MCF 10A (cell line): ENCODE results near the gene ATP1B1. TPM values are rescaled to one million over a fixed set of nuclear protein-coding genes. Genes with fewer than 3 reads are reported as not detected.

ENCODE experiments used
- BruUV-seq: library from RNA; stranded (reverse); fragments of 400-500 nt; replicated peaks from 2 replicates; lab custom pipeline; 2021; lab: Mats Ljungman, UMichigan
- CTCF ChIA-PET: fragments of 300-600 bp; sonication (Branson Sonifier 250); formaldehyde crosslinking; extraction: SDS; loops from one replicate; lab custom pipeline; 2021; ENCODE audit warnings: antibody characterized with exemption, inconsistent platforms; lab: Yijun Ruan, JAX
- POLR2A ChIA-PET: fragments of 300-600, 350-650 bp; sonication (Branson Sonifier 250); formaldehyde crosslinking; extraction: SDS; loops from one replicate; lab custom pipeline; 2020; ENCODE audit warnings: antibody characterized with exemption, inconsistent platforms; lab: Yijun Ruan, JAX
- DNase-seq: peaks from one replicate; pipeline ENCODE4 v3.0.0-alpha.2; 2018; ENCODE audit not compliant: unreplicated experiment
- H3K27ac Mint-ChIP-seq: one replicate; pipeline ENCODE4 v1.8.0; 2022; ENCODE audit warnings: mild to moderate bottlenecking, low read depth, mixed read lengths; ENCODE audit not compliant: unreplicated experiment
- H3K27me3 Mint-ChIP-seq: one replicate; pipeline ENCODE4 v1.8.0; 2022; ENCODE audit warnings: mixed read lengths; ENCODE audit not compliant: insufficient read depth, unreplicated experiment
- H3K36me3 Mint-ChIP-seq: one replicate; pipeline ENCODE4 v1.8.0; 2022; ENCODE audit warnings: mild to moderate bottlenecking, moderate library complexity, mixed read lengths; ENCODE audit not compliant: insufficient read depth, unreplicated experiment
- H3K4me1 Mint-ChIP-seq: one replicate; pipeline ENCODE4 v1.8.0; 2022; ENCODE audit warnings: mixed read lengths; ENCODE audit not compliant: insufficient read depth, unreplicated experiment
- H3K4me3 Mint-ChIP-seq: one replicate; pipeline ENCODE4 v1.8.0; 2022; ENCODE audit warnings: mild to moderate bottlenecking, moderate library complexity, mixed read lengths; ENCODE audit not compliant: unreplicated experiment
- H3K9me3 Mint-ChIP-seq: one replicate; pipeline ENCODE4 v1.8.0; 2022; ENCODE audit warnings: mixed read lengths; ENCODE audit not compliant: unreplicated experiment
- intact Hi-C: fragments of 100-400 bp; cut with micrococcal nuclease; formaldehyde crosslinking; loops from 2 replicates; pipeline ENCODE4 v1.14.1; 2022
- total RNA-seq: library from RNA; stranded (reverse); gene quantifications from 2 replicates; pipeline ENCODE4 v1.2.3, GENCODE V29; 2022
- TF ChIP-seq, protein P1 (sequence below): fragments of 200-600 bp; IDR thresholded peaks from one replicate; pipeline ENCODE4 v1.8.0; 2022; ENCODE audit warnings: antibody characterized with exemption, mild to moderate bottlenecking; ENCODE audit not compliant: unreplicated experiment

The ATP1B1 gene
- total RNA-seq, 1 experiment from 2014 or later: 20.0 TPM

DNA sequence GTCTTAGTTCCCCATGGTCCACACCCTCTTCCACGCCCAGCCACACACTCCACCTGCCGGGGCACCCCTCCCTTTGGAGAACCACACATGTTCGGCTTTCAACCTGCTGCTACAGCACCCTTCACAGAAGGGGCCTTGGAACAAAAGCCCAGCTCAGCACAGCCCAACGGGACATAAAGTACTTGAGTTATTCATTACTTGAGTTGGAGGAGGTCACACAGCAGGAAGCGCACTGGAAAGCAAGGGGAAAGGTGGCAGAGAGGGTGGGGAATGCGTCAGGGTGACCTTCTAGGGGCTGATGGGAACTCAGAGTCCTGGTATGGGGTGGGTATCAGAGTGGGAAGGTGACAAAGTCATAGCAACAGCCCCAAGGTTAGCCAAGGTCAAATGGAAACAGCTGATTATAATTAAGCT, 3.0 kb upstream of the ATP1B1 start:
- intact Hi-C loops: no loop called here
- no peak overlapping the region for H3K27ac Mint-ChIP-seq
- TF ChIP-seq, protein P1, sequence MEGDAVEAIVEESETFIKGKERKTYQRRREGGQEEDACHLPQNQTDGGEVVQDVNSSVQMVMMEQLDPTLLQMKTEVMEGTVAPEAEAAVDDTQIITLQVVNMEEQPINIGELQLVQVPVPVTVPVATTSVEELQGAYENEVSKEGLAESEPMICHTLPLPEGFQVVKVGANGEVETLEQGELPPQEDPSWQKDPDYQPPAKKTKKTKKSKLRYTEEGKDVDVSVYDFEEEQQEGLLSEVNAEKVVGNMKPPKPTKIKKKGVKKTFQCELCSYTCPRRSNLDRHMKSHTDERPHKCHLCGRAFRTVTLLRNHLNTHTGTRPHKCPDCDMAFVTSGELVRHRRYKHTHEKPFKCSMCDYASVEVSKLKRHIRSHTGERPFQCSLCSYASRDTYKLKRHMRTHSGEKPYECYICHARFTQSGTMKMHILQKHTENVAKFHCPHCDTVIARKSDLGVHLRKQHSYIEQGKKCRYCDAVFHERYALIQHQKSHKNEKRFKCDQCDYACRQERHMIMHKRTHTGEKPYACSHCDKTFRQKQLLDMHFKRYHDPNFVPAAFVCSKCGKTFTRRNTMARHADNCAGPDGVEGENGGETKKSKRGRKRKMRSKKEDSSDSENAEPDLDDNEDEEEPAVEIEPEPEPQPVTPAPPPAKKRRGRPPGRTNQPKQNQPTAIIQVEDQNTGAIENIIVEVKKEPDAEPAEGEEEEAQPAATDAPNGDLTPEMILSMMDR: no peak
- H3K4me3 Mint-ChIP-seq: no peak overlapping the region
- H3K27me3 Mint-ChIP-seq: no peaks in the 10 kb centered on the region
- ChIA-PET CTCF (interaction anchor here (0.6 to 10.2 kb wide), 9 partner anchors 31 to 804 kb away, joined by 3 to 135 read pairs (median 4); no protein-coding TSS in a partner anchor), POLR2A (interaction anchor here (0.6 to 6.8 kb wide), 6 partner anchors 8 to 471 kb away, joined by 3 to 96 read pairs (median 4); no protein-coding TSS in a partner anchor)
- H3K9me3 Mint-ChIP-seq: no peaks in the 10 kb centered on the region
- peaks cover 7% of the 10 kb centered on the region for H3K36me3 Mint-ChIP-seq
- no peak for DNase-seq
- no TSS peak for BruUV-seq
- peaks cover 23% of the 10 kb centered on the region for H3K4me1 Mint-ChIP-seq

DNA sequence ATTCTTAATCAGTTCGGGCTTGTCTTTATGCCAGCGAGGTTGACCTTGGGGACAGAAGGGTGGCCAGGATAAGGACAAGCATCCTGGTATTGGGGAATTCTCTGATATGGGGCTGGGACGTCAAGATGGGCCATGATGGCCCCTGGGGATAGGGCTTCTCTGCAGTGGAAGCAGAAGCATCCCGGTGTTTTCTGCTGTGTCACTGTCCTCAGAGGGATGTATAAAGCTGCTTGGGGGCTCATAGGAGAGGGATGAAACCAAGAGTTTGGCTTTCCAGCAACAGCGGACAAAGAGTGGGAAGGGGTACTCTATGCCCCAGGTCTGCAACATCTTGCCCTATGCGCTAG, 1.4 kb upstream of the ATP1B1 start:
- intact Hi-C loops: no loop called here
- no peaks in the 10 kb centered on the region for H3K27me3 Mint-ChIP-seq
- no peak for DNase-seq
- peak overlapping the region; percentile 80 for H3K4me3 Mint-ChIP-seq
- ChIA-PET POLR2A (interaction anchor here (0.9 to 6.8 kb wide), 6 partner anchors 9 to 468 kb away, joined by 3 to 96 read pairs (median 8); no protein-coding TSS in a partner anchor), CTCF (interaction anchor here (1.1 to 10.2 kb wide), 3 partner anchors 242 to 502 kb away, joined by 4 to 135 read pairs (median 5); no protein-coding TSS in a partner anchor)
- H3K36me3 Mint-ChIP-seq: peaks cover 7% of the 10 kb centered on the region
- H3K27ac Mint-ChIP-seq: no peak overlapping the region
- peaks cover 36% of the 10 kb centered on the region for H3K4me1 Mint-ChIP-seq
- TF ChIP-seq, protein P1: no peak
- H3K9me3 Mint-ChIP-seq: no peaks in the 10 kb centered on the region
- no TSS peak for BruUV-seq

DNA sequence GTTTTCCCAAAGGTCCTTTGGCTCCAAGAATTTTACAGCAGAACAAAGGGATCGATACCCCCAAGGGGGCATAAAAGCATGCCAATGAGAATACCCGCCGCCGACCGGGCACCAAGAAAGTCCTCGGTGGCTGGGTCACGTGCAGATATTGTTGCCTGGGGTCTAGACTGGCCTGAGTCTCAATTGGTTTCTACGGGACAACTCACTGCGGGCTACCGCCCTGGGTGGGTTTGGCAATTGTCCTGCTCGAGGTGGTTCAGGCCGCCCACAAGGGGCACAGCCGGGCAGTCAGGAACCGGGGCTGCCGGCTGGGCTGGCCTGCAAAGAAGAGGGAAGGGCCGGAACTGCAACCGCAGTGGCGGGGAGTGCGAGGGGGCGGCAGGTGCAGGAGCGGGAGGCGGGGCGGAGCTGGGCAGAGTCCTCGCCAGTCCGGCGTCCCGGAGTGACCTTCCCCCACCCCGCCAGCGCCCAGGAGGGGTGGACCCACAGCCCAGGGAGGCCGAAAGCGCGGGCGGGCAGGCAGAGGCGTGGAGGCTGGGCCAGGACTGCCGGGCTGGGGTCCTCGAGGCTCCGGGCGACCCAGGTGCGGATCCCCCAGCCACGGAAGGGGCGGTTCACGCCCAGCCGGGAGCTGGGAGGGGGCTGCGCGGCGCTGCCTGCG, 926 bp upstream of the ATP1B1 start:
- intact Hi-C loops: no loop called here
- peak overlapping the region; percentile 80 for H3K4me3 Mint-ChIP-seq
- no peaks in the 10 kb centered on the region for H3K27me3 Mint-ChIP-seq
- no peaks in the 10 kb centered on the region for H3K9me3 Mint-ChIP-seq
- ChIA-PET CTCF (interaction anchor here (1.0 to 10.2 kb wide), 5 partner anchors 242 to 503 kb away, joined by 4 to 135 read pairs (median 42); no protein-coding TSS in a partner anchor), POLR2A (interaction anchor here (0.5 to 6.8 kb wide), 11 partner anchors 10 to 468 kb away, joined by 3 to 96 read pairs (median 3); no protein-coding TSS in a partner anchor)
- BruUV-seq: no TSS peak
- peak overlapping the region; percentile 96 for H3K27ac Mint-ChIP-seq
- peaks cover 7% of the 10 kb centered on the region for H3K36me3 Mint-ChIP-seq
- TF ChIP-seq, protein P1: no peak
- DNase-seq: peak; percentile 49
- H3K4me1 Mint-ChIP-seq: peaks cover 41% of the 10 kb centered on the region

DNA sequence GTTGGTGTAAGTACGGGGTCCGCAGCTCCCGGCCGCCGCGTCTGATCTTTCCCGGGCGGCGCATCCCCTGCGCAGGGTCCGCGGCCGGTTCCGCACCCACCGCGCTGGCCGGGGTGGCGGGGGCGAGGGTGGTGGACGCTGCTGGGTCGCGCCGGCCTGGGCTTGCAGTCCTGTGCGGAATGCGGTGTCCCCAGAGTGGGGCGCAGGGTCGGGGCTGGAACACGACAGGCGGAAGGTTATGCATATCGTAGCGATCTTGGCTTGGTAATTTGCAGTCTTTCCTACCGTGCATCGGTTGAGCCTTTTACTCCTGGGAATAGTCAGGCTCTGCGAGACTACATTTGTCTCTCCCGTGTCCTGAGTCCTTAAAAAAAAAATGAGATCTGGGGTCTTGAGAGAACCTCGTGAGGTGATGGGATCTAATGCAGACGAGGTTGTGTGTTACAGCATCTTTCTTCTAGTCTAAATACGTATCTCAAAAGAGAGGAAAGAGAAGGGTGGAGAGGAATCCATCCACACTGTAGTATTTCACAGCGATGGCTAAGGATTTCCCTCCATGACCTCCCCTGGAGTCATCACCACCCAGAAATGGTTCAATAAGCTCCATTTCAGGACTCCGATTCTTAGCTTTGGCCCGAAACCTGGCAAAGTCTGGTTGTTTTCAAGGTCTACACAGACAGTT, 572 bp downstream of the ATP1B1 start:
- Mint-ChIP-seq H3K27ac (peak overlapping the region; percentile 96), H3K9me3 (no peaks in the 10 kb centered on the region), H3K27me3 (no peaks in the 10 kb centered on the region), H3K36me3 (peaks cover 18% of the 10 kb centered on the region), H3K4me1 (peaks cover 49% of the 10 kb centered on the region), H3K4me3 (peak overlapping the region; percentile 80)
- DNase-seq: peak; percentile 58
- CTCF ChIA-PET: interaction anchor here (0.7 to 10.2 kb wide), 17 partner anchors 9 to 504 kb away, joined by 3 to 135 read pairs (median 5); no protein-coding TSS in a partner anchor
- intact Hi-C loops: no loop called here
- TF ChIP-seq, protein P1: no peak
- BruUV-seq: no TSS peak
- POLR2A ChIA-PET: interaction anchor here (0.5 to 6.8 kb wide), 39 partner anchors 10 to 1556 kb away, joined by 3 to 96 read pairs (median 4); partner anchors contain the start of genes BLZF1, NME7 and SLC19A2
